Suprapubic skin (tissue), 4 donors: Measurements from ENCODE around the gene RPN2. TPM values are rescaled to one million over a fixed set of nuclear protein-coding genes. Genes with fewer than 3 reads are reported as not detected.

Experiments used
- DNase-seq, 2 donors: peaks; one replicate each; pipeline ENCODE4 v3.0.0-alpha.2; 2019; ENCODE audit warnings: low spot score in 2 of 2
- H3K27ac ChIP-seq: fragments of 200-600 bp; sonication (generic); one replicate; pipeline ENCODE4 v1.5.1; 2019
- H3K27me3 ChIP-seq: fragments of 200-600 bp; sonication (generic); one replicate; pipeline ENCODE4 v1.5.1; 2019
- H3K36me3 ChIP-seq: fragments of 200-600 bp; sonication (generic); one replicate; pipeline ENCODE4 v1.5.1; 2019
- H3K4me1 ChIP-seq: fragments of 200-600 bp; sonication (generic); one replicate; pipeline ENCODE4 v1.5.1; 2019
- H3K4me3 ChIP-seq: fragments of 200-600 bp; sonication (generic); one replicate; pipeline ENCODE4 v1.5.1; 2019; ENCODE audit warnings: mild to moderate bottlenecking
- H3K9me3 ChIP-seq: fragments of 200-600 bp; sonication (generic); one replicate; pipeline ENCODE4 v1.5.1; 2019
- CTCF ChIP-seq, 2 donors: fragments of 200-600 bp in 1 of 2; fragments of 450-650 bp in 1 of 2; sonication (generic) in 1 of 2; IDR thresholded peaks; one replicate each; pipeline ENCODE4 v1.5.1; 2016 to 2019; ENCODE audit warnings: antibody characterized with exemption in 2 of 2, mild to moderate bottlenecking in 1 of 2, moderate library complexity in 1 of 2
- EP300 ChIP-seq: sonication (generic); formaldehyde crosslinking; IDR thresholded peaks from one replicate; pipeline ENCODE4 v1.6.1; 2017; ENCODE audit warnings: antibody characterized with exemption
- POLR2A ChIP-seq, 2 donors: fragments of 450-650 bp; IDR thresholded peaks; one replicate each; pipeline ENCODE4 v1.6.1; 2017; ENCODE audit warnings: antibody characterized with exemption in 2 of 2, mild to moderate bottlenecking in 2 of 2, moderate library complexity in 2 of 2
- POLR2AphosphoS5 ChIP-seq, 3 donors: sonication (generic); formaldehyde crosslinking; IDR thresholded peaks; one replicate each; pipeline ENCODE4 v1.6.1; 2017; ENCODE audit warnings: antibody characterized with exemption in 3 of 3
- WGBS: methylation state at CpG from one replicate; pipeline ENCODE4 v1.1.5; 2018; 5-methylcytosine and 5-hydroxymethylcytosine counted together
- total RNA-seq, 4 donors: library from RNA; depleted of rRNA; stranded (reverse); fragments of >200 nt; gene quantifications; one replicate each; pipeline ENCODE4 v1.1.0, GENCODE V29; 2016

Gene RPN2
- total RNA-seq, 4 donors from 2014 or later, result 71.9 to 138 (median 132) TPM

GRCh38 chr20:37265152-37265551 lies 86.0 kb downstream of the RPN2 start:
- Histone ChIP-seq H3K27ac (no peak overlapping the region), H3K4me3 (no peak overlapping the region), H3K36me3 (no peaks in the 10 kb centered on the region), H3K4me1 (no peaks in the 10 kb centered on the region), H3K27me3 (peaks cover 13% of the 10 kb centered on the region), H3K9me3 (no peaks in the 10 kb centered on the region)
- WGBS, result 93% methylated on average over 4 of the region's 4 CpGs
- TF ChIP-seq POLR2A (IDR thresholded peaks at IDR 0.05) (no peak), EP300 (no peak), CTCF (IDR thresholded peaks at IDR 0.05) (no peak), POLR2AphosphoS5 (IDR thresholded peaks at IDR 0.05) (no peak)
- DNase-seq, result no peak

- Histone ChIP-seq H3K9me3 (no peaks in the 10 kb centered on the region), H3K4me3 (no peak overlapping the region), H3K27ac (no peak overlapping the region), H3K4me1 (no peaks in the 10 kb centered on the region), H3K27me3 (no peaks in the 10 kb centered on the region), H3K36me3 (no peaks in the 10 kb centered on the region)
- no peak for TF ChIP-seq POLR2A (IDR thresholded peaks at IDR 0.05)
- no peak for TF ChIP-seq POLR2AphosphoS5 (IDR thresholded peaks at IDR 0.05)
- no peak for TF ChIP-seq EP300
- TF ChIP-seq CTCF (IDR thresholded peaks at IDR 0.05), result no peak
- DNase-seq, result no peak
- WGBS, result 83% methylated on average over 9 of the region's 9 CpGs
These were observed 88.0 kb downstream of the RPN2 start for GRCh38 chr20:37266940-37267666.

GRCh38 chr20:37267667-37268313 lies 88.7 kb downstream of the RPN2 start:
- Histone ChIP-seq H3K27ac (no peak overlapping the region), H3K4me1 (no peaks in the 10 kb centered on the region), H3K9me3 (no peaks in the 10 kb centered on the region), H3K36me3 (no peaks in the 10 kb centered on the region), H3K27me3 (no peaks in the 10 kb centered on the region), H3K4me3 (no peak overlapping the region)
- WGBS, result 71% methylated on average over 15 of the region's 15 CpGs
- no peak for TF ChIP-seq CTCF (IDR thresholded peaks at IDR 0.05)
- TF ChIP-seq POLR2AphosphoS5 (IDR thresholded peaks at IDR 0.05), result no peak
- TF ChIP-seq POLR2A (IDR thresholded peaks at IDR 0.05), result no peak
- TF ChIP-seq EP300, result no peak
- DNase-seq, result no peak

- TF ChIP-seq POLR2AphosphoS5 (IDR thresholded peaks at IDR 0.05), result no peak
- TF ChIP-seq CTCF (IDR thresholded peaks at IDR 0.05), result no peak
- TF ChIP-seq POLR2A (IDR thresholded peaks at IDR 0.05), result no peak
- no peak for TF ChIP-seq EP300
- DNase-seq, result no peak
- Histone ChIP-seq H3K4me3 (no peak overlapping the region), H3K27me3 (no peaks in the 10 kb centered on the region), H3K9me3 (no peaks in the 10 kb centered on the region), H3K4me1 (no peaks in the 10 kb centered on the region), H3K36me3 (no peaks in the 10 kb centered on the region), H3K27ac (no peak overlapping the region)
- 88% methylated on average over 11 of the region's 12 CpGs for WGBS
These were observed 91.7 kb downstream of the RPN2 start for GRCh38 chr20:37270576-37271420.

GRCh38 chr20:37271421-37271768 lies 92.3 kb downstream of the RPN2 start:
- Histone ChIP-seq H3K4me3 (no peak overlapping the region), H3K36me3 (no peaks in the 10 kb centered on the region), H3K27me3 (no peaks in the 10 kb centered on the region), H3K27ac (no peak overlapping the region), H3K4me1 (peaks cover under 1% of the 10 kb centered on the region), H3K9me3 (no peaks in the 10 kb centered on the region)
- WGBS, result 74% methylated on average over 3 of the region's 3 CpGs
- TF ChIP-seq POLR2A (IDR thresholded peaks at IDR 0.05), result no peak
- TF ChIP-seq CTCF (IDR thresholded peaks at IDR 0.05), result no peak
- TF ChIP-seq EP300, result no peak
- no peak for TF ChIP-seq POLR2AphosphoS5 (IDR thresholded peaks at IDR 0.05)
- no peak for DNase-seq
